Caco-2 (cell line): ENCODE measurements around the gene DCDC1. TPM values are rescaled to one million over a fixed set of nuclear protein-coding genes. Genes with fewer than 3 reads are reported as not detected.

ENCODE experiments used
- BruUV-seq: library from RNA; stranded (reverse); fragments of 400-500 nt; replicated peaks from 2 replicates; lab custom pipeline; 2021; lab: Mats Ljungman, UMichigan
- CTCF ChIA-PET: fragments of 300-600 bp; sonication (Branson Sonifier 250); formaldehyde crosslinking; loops from one replicate; lab custom pipeline; 2022; ENCODE audit warnings: antibody characterized with exemption; lab: Charles Lee
- POLR2A ChIA-PET: fragments of 300-600 bp; sonication (Branson Sonifier 250); formaldehyde crosslinking; loops from one replicate; lab custom pipeline; 2022; ENCODE audit warnings: antibody characterized with exemption; lab: Charles Lee
- DNase-seq, 2 experiments: peaks; one replicate each; pipeline versions ENCODE4 v3.0.0 to v3.0.0-alpha.2; 2020 to 2022
- H3K27me3 ChIP-seq: replicated peaks from 2 replicates; pipeline ENCODE4 v1.6.0; 2011; ENCODE audit warnings: low read length; ENCODE audit not compliant: control insufficient read depth, insufficient read depth
- H3K36me3 ChIP-seq: 2 replicates; pipeline ENCODE4 v1.5.1; 2011; ENCODE audit warnings: low read length; ENCODE audit not compliant: control insufficient read depth, insufficient read depth
- H3K4me1 ChIP-seq: fragments of 250-450 bp; sonication (Bioruptor Pico); 2 replicates; pipeline ENCODE4 v1.5.1; 2020; ENCODE audit warnings: mild to moderate bottlenecking
- H3K4me3 ChIP-seq: 2 replicates; pipeline ENCODE4 v1.5.1; 2011; ENCODE audit warnings: low read depth, mild to moderate bottlenecking, control low read depth, low read length
- H3K9me3 ChIP-seq: fragments of 250-450 bp; sonication (Bioruptor Pico); 2 replicates; pipeline ENCODE4 v1.5.1; 2020; ENCODE audit warnings: mild to moderate bottlenecking, moderate library complexity
- H3K27ac Mint-ChIP-seq: one replicate; pipeline ENCODE4 v1.8.0; 2022; ENCODE audit warnings: mixed read lengths; ENCODE audit not compliant: unreplicated experiment
- H3K27me3 Mint-ChIP-seq: one replicate; pipeline ENCODE4 v1.8.0; 2022; ENCODE audit warnings: mixed read lengths; ENCODE audit not compliant: insufficient read depth, unreplicated experiment
- H3K36me3 Mint-ChIP-seq: one replicate; pipeline ENCODE4 v1.8.0; 2022; ENCODE audit warnings: mild to moderate bottlenecking, mixed read lengths; ENCODE audit not compliant: insufficient read depth, unreplicated experiment
- H3K4me1 Mint-ChIP-seq: one replicate; pipeline ENCODE4 v1.8.0; 2022; ENCODE audit warnings: low read depth, mixed read lengths; ENCODE audit not compliant: unreplicated experiment
- H3K4me3 Mint-ChIP-seq: one replicate; pipeline ENCODE4 v1.8.0; 2022; ENCODE audit warnings: mild to moderate bottlenecking, moderate library complexity, mixed read lengths; ENCODE audit not compliant: unreplicated experiment
- H3K9me3 Mint-ChIP-seq: one replicate; pipeline ENCODE4 v1.8.0; 2022; ENCODE audit warnings: mixed read lengths; ENCODE audit not compliant: unreplicated experiment
- intact Hi-C: fragments of 100-400 bp; cut with micrococcal nuclease; formaldehyde crosslinking; loops from one replicate; pipeline ENCODE4 v1.10.0; 2022; ENCODE audit not compliant: unreplicated experiment
- total RNA-seq: library from RNA; stranded (reverse); gene quantifications from 2 replicates; pipeline ENCODE4 v1.2.3, GENCODE V29; 2022
- TF ChIP-seq, protein P1 (sequence below), 2 experiments: fragments of 200-600 bp in 1 of 2; IDR thresholded peaks; 1 replicate in 1 of 2; 2 replicates in 1 of 2; pipeline versions ENCODE4 v1.5.1 to v1.8.0; 2011 to 2022; ENCODE audit warnings: antibody characterized with exemption in 1 of 2, control low read depth in 1 of 2, inconsistent platforms in 1 of 2, low read depth in 1 of 2, low read length in 1 of 2, mild to moderate bottlenecking in 1 of 2, moderate library complexity in 1 of 2; ENCODE audit not compliant: insufficient read depth in 1 of 2, severe bottlenecking in 1 of 2, unreplicated experiment in 1 of 2

Gene DCDC1
- total RNA-seq, 1 experiment from 2014 or later, result not detected

DNA sequence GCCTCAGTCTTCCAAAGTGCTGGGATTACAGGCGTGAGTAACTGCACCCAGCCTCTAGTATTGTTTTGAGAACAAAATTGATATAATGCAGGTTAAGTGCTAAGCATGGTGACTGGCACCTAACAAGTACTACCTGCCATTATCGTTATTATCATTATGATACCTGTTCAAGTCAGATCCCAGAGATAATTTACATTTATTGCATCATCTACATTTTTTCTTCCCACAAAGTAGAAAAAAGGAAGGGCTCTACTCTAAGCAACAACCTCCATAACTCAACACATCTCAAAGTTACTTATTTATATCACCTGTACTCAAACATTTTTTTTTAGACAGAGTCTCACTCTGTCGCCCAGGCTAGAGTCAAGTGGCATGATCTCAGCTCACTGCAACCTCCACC lies 42.1 kb downstream of the DCDC1 start:
- Mint-ChIP-seq H3K36me3 (no peaks in the 10 kb centered on the region), H3K27me3 (peaks cover 7% of the 10 kb centered on the region), H3K27ac (no peak overlapping the region), H3K9me3 (no peaks in the 10 kb centered on the region), H3K4me3 (no peak overlapping the region), H3K4me1 (no peaks in the 10 kb centered on the region)
- Histone ChIP-seq H3K4me1 (no peaks in the 10 kb centered on the region), H3K36me3 (no peaks in the 10 kb centered on the region), H3K4me3 (no peak overlapping the region), H3K27me3 (no peaks in the 10 kb centered on the region), H3K9me3 (no peaks in the 10 kb centered on the region; the same call in 1 of the 2 replicates)
- CTCF ChIA-PET, result no interaction called here
- DNase-seq, result no peak
- BruUV-seq, result no TSS peak
- TF ChIP-seq, protein P1, sequence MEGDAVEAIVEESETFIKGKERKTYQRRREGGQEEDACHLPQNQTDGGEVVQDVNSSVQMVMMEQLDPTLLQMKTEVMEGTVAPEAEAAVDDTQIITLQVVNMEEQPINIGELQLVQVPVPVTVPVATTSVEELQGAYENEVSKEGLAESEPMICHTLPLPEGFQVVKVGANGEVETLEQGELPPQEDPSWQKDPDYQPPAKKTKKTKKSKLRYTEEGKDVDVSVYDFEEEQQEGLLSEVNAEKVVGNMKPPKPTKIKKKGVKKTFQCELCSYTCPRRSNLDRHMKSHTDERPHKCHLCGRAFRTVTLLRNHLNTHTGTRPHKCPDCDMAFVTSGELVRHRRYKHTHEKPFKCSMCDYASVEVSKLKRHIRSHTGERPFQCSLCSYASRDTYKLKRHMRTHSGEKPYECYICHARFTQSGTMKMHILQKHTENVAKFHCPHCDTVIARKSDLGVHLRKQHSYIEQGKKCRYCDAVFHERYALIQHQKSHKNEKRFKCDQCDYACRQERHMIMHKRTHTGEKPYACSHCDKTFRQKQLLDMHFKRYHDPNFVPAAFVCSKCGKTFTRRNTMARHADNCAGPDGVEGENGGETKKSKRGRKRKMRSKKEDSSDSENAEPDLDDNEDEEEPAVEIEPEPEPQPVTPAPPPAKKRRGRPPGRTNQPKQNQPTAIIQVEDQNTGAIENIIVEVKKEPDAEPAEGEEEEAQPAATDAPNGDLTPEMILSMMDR (IDR thresholded peaks at IDR 0.05; ENCODE audit: insufficient read depth in 1 of 2, low read depth in 1 of 2, low read length in 1 of 2, severe bottlenecking in 1 of 2, unreplicated experiment in 1 of 2), result no peak
- intact Hi-C loops, result no loop called here
- POLR2A ChIA-PET, result no interaction called here

DNA sequence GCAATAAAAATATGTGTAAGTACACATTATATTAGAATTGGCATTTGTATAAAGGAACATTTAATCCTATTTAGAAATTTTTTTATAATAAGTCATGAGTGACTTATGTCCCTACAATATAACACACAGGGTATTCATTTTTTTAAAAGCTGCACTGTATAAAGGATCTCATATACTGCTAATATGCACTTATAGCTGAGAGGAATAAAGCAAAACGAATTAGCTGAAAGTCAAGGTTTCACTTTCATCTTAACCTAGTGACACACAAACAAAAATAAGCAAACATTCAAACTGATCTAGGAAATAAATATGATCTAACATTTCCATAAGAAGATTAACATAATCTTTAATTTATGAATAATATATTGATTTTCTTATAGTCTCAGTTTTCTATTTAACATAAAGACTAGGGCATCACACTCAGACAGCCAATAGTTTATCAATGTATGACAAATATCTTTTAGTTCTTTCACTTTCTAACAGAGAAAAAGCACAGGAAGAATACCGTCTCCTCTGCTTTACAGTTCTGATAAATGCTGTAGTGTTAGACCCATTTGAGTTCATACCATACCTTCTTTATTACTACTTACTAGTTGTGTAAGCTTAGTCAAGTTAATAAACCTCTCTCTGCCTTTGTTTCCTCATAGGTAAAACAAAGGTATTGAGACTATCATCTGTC lies 42.9 kb downstream of the DCDC1 start:
- H3K36me3 Mint-ChIP-seq, result no peaks in the 10 kb centered on the region
- TF ChIP-seq, protein P1 (IDR thresholded peaks at IDR 0.05; ENCODE audit: insufficient read depth in 1 of 2, low read depth in 1 of 2, low read length in 1 of 2, severe bottlenecking in 1 of 2, unreplicated experiment in 1 of 2), result no peak
- no TSS peak for BruUV-seq
- no peaks in the 10 kb centered on the region for H3K36me3 ChIP-seq
- H3K27ac Mint-ChIP-seq, result no peak overlapping the region
- H3K4me1 ChIP-seq, result no peaks in the 10 kb centered on the region
- H3K4me3 Mint-ChIP-seq, result no peak overlapping the region
- DNase-seq, result no peak
- peaks cover 2% of the 10 kb centered on the region for H3K27me3 Mint-ChIP-seq
- no peaks in the 10 kb centered on the region; the same call in 1 of the 2 replicates for H3K9me3 ChIP-seq
- intact Hi-C loops, result no loop called here
- H3K9me3 Mint-ChIP-seq, result no peaks in the 10 kb centered on the region
- ChIA-PET CTCF (no interaction called here), POLR2A (no interaction called here)
- no peaks in the 10 kb centered on the region for H3K4me1 Mint-ChIP-seq
- no peaks in the 10 kb centered on the region for H3K27me3 ChIP-seq
- no peak overlapping the region for H3K4me3 ChIP-seq

DNA sequence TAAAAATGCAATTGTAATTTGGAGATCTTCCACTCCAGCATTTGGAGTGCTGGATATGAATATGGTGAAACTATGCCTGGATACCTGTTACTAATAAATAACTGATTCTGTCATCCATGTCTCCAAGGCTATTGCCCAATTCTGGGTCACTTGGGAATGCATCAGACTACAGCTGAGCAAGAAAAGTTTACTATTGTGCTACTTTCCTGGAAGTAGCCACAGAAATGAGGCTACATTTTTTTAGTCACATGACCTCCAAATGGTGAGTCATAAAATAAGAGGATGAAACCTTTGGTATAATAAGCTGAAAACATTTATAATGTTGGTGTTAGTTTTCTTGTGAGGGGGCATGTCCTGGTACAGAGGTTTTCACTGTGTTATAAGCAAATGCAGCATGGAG lies 44.4 kb downstream of the DCDC1 start:
- H3K4me1 ChIP-seq, result no peaks in the 10 kb centered on the region
- H3K4me3 Mint-ChIP-seq, result no peak overlapping the region
- intact Hi-C loops, result no loop called here
- no peaks in the 10 kb centered on the region for H3K27me3 ChIP-seq
- H3K27me3 Mint-ChIP-seq, result peaks cover 2% of the 10 kb centered on the region
- CTCF ChIA-PET, result no interaction called here
- BruUV-seq, result no TSS peak
- H3K4me1 Mint-ChIP-seq, result no peaks in the 10 kb centered on the region
- no peak for DNase-seq
- POLR2A ChIA-PET, result no interaction called here
- no peak overlapping the region for H3K27ac Mint-ChIP-seq
- TF ChIP-seq, protein P1 (IDR thresholded peaks at IDR 0.05; ENCODE audit: insufficient read depth in 1 of 2, low read depth in 1 of 2, low read length in 1 of 2, severe bottlenecking in 1 of 2, unreplicated experiment in 1 of 2), result no peak
- H3K36me3 Mint-ChIP-seq, result no peaks in the 10 kb centered on the region
- no peaks in the 10 kb centered on the region for H3K36me3 ChIP-seq
- no peak overlapping the region for H3K4me3 ChIP-seq
- H3K9me3 ChIP-seq, result no peaks in the 10 kb centered on the region
- no peaks in the 10 kb centered on the region for H3K9me3 Mint-ChIP-seq
